Upper lobe of left lung (tissue), 6 donors: ENCODE data around the gene RAET1L. TPM values are rescaled to one million over a fixed set of nuclear protein-coding genes. Genes with fewer than 3 reads are reported as not detected.
A peak's percentile ranks its signal among the peaks of the same experiment; 100 is the strongest.
"Not testable (repeated sequence)": the region's sequence is repeated elsewhere in the genome, so short reads cannot be mapped to it uniquely, and the experiment has no call there.

ENCODE experiments used
- ATAC-seq, 2 donors: fragments of 200-7000 bp; cut with Tn5 transposase; one replicate each; pipeline ENCODE4 v1.9.1; 2022; ENCODE audit warnings: mild to moderate bottlenecking in 2 of 2, moderate library complexity in 2 of 2; ENCODE audit not compliant: low FRiP score in 2 of 2
- DNase-seq, 2 donors: peaks; one replicate each; pipeline ENCODE4 v3.0.0-alpha.2; 2019 to 2020
- H3K27ac ChIP-seq, 4 donors: fragments of 200-600 bp; sonication (generic); one replicate each; pipeline ENCODE4 v1.5.1; 2016 to 2019
- H3K27me3 ChIP-seq, 4 donors: fragments of 200-600 bp; sonication (generic); one replicate each; pipeline ENCODE4 v1.5.1; 2017 to 2019
- H3K36me3 ChIP-seq, 4 donors: fragments of 200-600 bp; sonication (generic); one replicate each; pipeline ENCODE4 v1.5.1; 2016 to 2019
- H3K4me1 ChIP-seq, 4 donors: fragments of 200-600 bp; sonication (generic); one replicate each; pipeline ENCODE4 v1.5.1; 2018 to 2019
- H3K4me3 ChIP-seq, 4 donors: fragments of 200-600 bp; sonication (generic); one replicate each; pipeline ENCODE4 v1.5.1; 2017 to 2019; ENCODE audit warnings: mild to moderate bottlenecking in 2 of 4, moderate library complexity in 1 of 4
- H3K9me3 ChIP-seq, 4 donors: fragments of 200-600 bp; sonication (generic); one replicate each; pipeline ENCODE4 v1.5.1; 2018 to 2019
- EP300 ChIP-seq, 4 donors: sonication (generic); formaldehyde crosslinking; IDR thresholded peaks; one replicate each; pipeline ENCODE4 v1.5.1; 2017; ENCODE audit warnings: antibody characterized with exemption in 4 of 4, control low read depth in 2 of 4
- POLR2A ChIP-seq, 4 donors: fragments of 450-650 bp; IDR thresholded peaks; one replicate each; pipeline ENCODE4 v1.5.1; 2016 to 2017; ENCODE audit warnings: antibody characterized with exemption in 4 of 4, mild to moderate bottlenecking in 2 of 4
- POLR2AphosphoS5 ChIP-seq, 2 donors: sonication (generic); formaldehyde crosslinking; IDR thresholded peaks; one replicate each; pipeline ENCODE4 v1.5.1; 2017; ENCODE audit warnings: antibody characterized with exemption in 2 of 2
- WGBS, 2 donors: methylation state at CpG; one replicate each; pipeline ENCODE4 v1.1.5; 2017 to 2018; 5-methylcytosine and 5-hydroxymethylcytosine counted together
- total RNA-seq, 6 donors: library from RNA; depleted of rRNA in 4 of 6; stranded (reverse); fragments of >200 nt in 4 of 6; gene quantifications; one replicate each; pipeline versions ENCODE4 v1.1.0 to v1.2.1, GENCODE V29; 2016 to 2021
- TF ChIP-seq, protein P1 (sequence below), 6 experiments: fragments of 450-650 bp in 4 of 6; fragments of 200-600 bp in 2 of 6; sonication (generic) in 2 of 6; IDR thresholded peaks; one replicate each; pipeline ENCODE4 v1.5.1; 2016 to 2019; ENCODE audit warnings: antibody characterized with exemption in 6 of 6
- donor health status: DM: no; HTN: no; CAD: no; lungs with moderate emphysema.
- donor health status: DM: no; HTN: yes; CAD: no; lungs with severe emphysema.

Gene RAET1L
- not detected for total RNA-seq

- 8 to 9% methylated on average over 32 to 36 of the region's 36 CpGs for WGBS, 2 donors
- H3K4me3 ChIP-seq, result peak within 1 kb of the TSS; percentile 6 to 36 (median 22)
- H3K27me3 ChIP-seq, result peaks cover 0 to 9% (median 5%) of the 10 kb centered on the region in 4 donors
Observed at GRCh38 chr6:150025201-150025917, at the start of gene RAET1L. Gene RAET1L, minus strand, starts transcription at chr6:150025532. Its CDS starts 61 bp downstream, at chr6:150025471.

DNA sequence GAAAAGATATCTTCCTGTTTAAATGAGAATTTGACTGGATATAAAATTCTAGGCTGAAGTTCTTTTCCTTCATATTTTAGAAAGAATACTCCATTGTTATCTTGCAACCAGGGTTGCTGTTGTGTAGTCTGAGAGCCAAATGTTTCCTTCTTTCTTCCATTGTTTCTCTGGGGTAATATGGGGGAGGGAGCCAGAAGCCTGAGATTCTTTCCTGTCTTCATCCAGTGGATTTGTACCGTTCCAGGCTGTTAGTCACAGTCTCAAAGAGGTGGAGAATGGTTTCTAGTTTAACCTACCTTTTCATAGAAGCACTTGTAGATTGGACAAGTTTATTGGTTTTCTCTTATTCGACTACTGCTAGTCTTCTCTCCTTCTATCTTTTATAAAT, 49.7 kb upstream of the RAET1L start:
- Histone ChIP-seq H3K27me3 (no peaks in the 10 kb centered on the region), H3K27ac (no peak overlapping the region), H3K4me3 (no peak overlapping the region), H3K9me3 (no peaks in the 10 kb centered on the region), H3K4me1 (peaks cover 0 to 18% (median 3%) of the 10 kb centered on the region in 4 donors), H3K36me3 (no peaks in the 10 kb centered on the region)
- TF ChIP-seq, protein P1, sequence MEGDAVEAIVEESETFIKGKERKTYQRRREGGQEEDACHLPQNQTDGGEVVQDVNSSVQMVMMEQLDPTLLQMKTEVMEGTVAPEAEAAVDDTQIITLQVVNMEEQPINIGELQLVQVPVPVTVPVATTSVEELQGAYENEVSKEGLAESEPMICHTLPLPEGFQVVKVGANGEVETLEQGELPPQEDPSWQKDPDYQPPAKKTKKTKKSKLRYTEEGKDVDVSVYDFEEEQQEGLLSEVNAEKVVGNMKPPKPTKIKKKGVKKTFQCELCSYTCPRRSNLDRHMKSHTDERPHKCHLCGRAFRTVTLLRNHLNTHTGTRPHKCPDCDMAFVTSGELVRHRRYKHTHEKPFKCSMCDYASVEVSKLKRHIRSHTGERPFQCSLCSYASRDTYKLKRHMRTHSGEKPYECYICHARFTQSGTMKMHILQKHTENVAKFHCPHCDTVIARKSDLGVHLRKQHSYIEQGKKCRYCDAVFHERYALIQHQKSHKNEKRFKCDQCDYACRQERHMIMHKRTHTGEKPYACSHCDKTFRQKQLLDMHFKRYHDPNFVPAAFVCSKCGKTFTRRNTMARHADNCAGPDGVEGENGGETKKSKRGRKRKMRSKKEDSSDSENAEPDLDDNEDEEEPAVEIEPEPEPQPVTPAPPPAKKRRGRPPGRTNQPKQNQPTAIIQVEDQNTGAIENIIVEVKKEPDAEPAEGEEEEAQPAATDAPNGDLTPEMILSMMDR (IDR thresholded peaks at IDR 0.05), result no peak
- TF ChIP-seq POLR2A (IDR thresholded peaks at IDR 0.05), result no peak
- TF ChIP-seq EP300 (IDR thresholded peaks at IDR 0.05), result no peak
- no peak for TF ChIP-seq POLR2AphosphoS5 (IDR thresholded peaks at IDR 0.05)
- ATAC-seq (no peak), DNase-seq (no peak)
- 72 to 78% methylated on average over 2 of the region's 2 CpGs for WGBS, 2 donors

More at GRCh38 chr6:150025201-150025917, at the start of gene RAET1L:
- H3K27ac ChIP-seq, result no peak within 1 kb of the TSS
- peaks cover 9 to 14% (median 12%) of the 10 kb centered on the region in 4 donors for H3K4me1 ChIP-seq
- peak in 1 of 2 donors; percentile 79 for ATAC-seq
- DNase-seq, result peak; percentile 32 to 83
- H3K9me3 ChIP-seq, result no peaks in the 10 kb centered on the region
- TF ChIP-seq EP300 (IDR thresholded peaks at IDR 0.05), result no peak
- TF ChIP-seq POLR2A (IDR thresholded peaks at IDR 0.05), result no peak
- no peaks in the 10 kb centered on the region for H3K36me3 ChIP-seq

DNA sequence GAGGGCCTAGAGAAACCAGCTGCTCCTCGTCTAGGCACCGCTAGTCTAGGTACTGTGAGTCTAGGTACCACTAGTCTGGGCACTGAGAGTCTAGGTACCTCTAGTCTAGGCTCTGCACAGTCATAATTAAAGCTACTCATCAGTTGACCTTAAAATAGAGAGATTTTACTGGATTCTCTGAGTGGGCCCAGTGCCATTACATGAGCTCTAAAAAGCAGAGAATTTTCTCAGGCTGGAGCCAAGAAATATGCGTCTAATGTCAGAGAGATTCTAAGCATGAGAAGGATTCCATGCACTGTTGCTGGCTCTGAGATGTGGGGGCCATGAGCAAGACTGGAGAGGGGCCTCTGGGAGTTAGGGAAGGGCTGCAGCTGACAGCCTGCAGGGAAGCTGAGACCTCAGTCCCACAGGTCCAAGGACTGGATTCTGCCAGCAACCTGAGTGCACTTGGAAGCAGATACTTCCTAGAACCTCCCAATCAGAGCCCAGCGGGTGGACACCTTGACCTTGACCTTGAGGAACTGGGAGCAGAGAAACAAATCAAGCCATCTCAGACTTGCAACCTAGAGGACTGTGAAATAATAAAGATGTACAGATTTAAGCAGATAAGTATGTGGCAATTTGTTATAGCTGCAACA, 49.2 kb upstream of the RAET1L start:
- WGBS, 2 donors, result 87 to 91% methylated on average over 3 to 4 of the region's 4 CpGs
- H3K9me3 ChIP-seq, DNase-seq, H3K27ac ChIP-seq, H3K4me3 ChIP-seq, ATAC-seq, H3K36me3 ChIP-seq, H3K27me3 ChIP-seq: not testable (repeated sequence)
- peaks cover under 1 to 23% (median 4%) of the 10 kb centered on the region in 4 donors for H3K4me1 ChIP-seq

GRCh38 chr6:150072201-150072600, 46.9 kb upstream of the RAET1L start:
- peaks cover 10 to 34% (median 16%) of the 10 kb centered on the region in 4 donors for H3K4me1 ChIP-seq
- TF ChIP-seq EP300 (IDR thresholded peaks at IDR 0.05) (no peak), POLR2AphosphoS5 (IDR thresholded peaks at IDR 0.05) (no peak), POLR2A (IDR thresholded peaks at IDR 0.05) (no peak)
- TF ChIP-seq, protein P1 (IDR thresholded peaks at IDR 0.05), result no peak
- ATAC-seq (peak; percentile 53 to 66), DNase-seq (peak; percentile 80 to 97)
- no peak overlapping the region for H3K4me3 ChIP-seq
- H3K9me3 ChIP-seq, result no peaks in the 10 kb centered on the region
- no peak overlapping the region for H3K27ac ChIP-seq
- WGBS, 2 donors, result 46 to 53% methylated on average over 8 of the region's 8 CpGs
- H3K36me3 ChIP-seq, result no peaks in the 10 kb centered on the region
- no peaks in the 10 kb centered on the region for H3K27me3 ChIP-seq

DNA sequence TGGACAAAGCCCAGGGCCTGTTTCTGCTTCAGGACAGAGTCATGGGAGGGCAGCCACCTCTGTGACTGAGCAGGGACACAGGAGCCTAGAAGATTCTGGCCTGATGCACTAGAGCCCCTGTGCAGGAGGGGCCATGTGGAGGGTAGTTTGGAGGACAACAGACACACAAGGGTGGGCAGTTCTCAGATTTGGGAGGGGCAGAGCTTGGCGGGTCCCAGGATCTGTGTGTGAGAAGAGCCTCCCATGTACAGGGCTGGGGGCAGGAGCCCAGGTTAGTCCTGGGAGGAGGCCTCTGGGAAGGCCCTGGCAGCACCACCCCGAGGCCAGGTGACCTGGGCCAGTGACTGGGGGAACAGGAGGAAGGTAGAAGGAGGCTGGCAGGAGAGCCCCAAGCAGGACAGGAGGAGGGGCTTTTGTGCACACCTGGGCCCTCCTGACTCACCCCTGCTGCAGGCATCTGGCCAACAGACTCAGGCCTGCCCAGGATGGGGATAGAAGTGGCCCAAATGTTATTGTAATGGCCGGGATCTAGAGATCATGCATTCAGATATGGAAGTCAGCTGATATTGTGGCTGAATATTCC, 45.0 kb upstream of the RAET1L start:
- peaks cover 10 to 34% (median 16%) of the 10 kb centered on the region in 4 donors for H3K4me1 ChIP-seq
- no peak for TF ChIP-seq EP300 (IDR thresholded peaks at IDR 0.05)
- TF ChIP-seq, protein P1 (IDR thresholded peaks at IDR 0.05), result no peak
- no peak for TF ChIP-seq POLR2A (IDR thresholded peaks at IDR 0.05)
- TF ChIP-seq POLR2AphosphoS5 (IDR thresholded peaks at IDR 0.05), result no peak
- DNase-seq (no peak), ATAC-seq (no peak)
- H3K36me3 ChIP-seq, result no peaks in the 10 kb centered on the region
- no peak overlapping the region for H3K27ac ChIP-seq
- no peaks in the 10 kb centered on the region for H3K9me3 ChIP-seq
- no peak overlapping the region for H3K4me3 ChIP-seq
- WGBS, 2 donors, result 78 to 90% methylated on average over 3 of the region's 3 CpGs
- no peaks in the 10 kb centered on the region for H3K27me3 ChIP-seq
